ENCODE results near the gene CDS2. TPM values are rescaled to one million over a fixed set of nuclear protein-coding genes. Genes with fewer than 3 reads are reported as not detected.

Gene CDS2
- polyA plus RNA-seq, 1 donor from 2014 or later = 66.7 TPM

DNA sequence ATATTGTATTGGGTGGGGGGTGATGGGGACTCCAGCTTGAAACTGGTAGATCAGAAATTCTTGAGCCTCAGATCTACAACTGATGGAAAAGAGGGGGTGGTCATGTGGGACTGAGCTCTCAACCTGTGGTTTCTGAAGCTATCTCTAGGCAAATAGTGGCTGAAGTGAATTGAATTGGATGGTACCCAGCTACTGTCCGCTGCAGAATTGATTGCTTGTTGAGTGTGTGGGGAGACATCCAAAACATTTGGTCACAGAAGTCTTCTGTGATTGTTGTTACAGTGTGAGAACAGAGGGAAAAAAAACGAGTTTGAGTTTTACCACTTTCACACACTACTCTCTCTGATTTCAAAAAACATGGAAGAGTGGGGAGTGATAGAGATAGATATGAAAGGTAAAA lies 14.8 kb downstream of the CDS2 start:
- Histone ChIP-seq H3K79me2 (replicated peaks; ENCODE audit: insufficient read depth, low read length) (peaks cover 68% of the 10 kb centered on the region), H3K9me3 (ENCODE audit: low read length) (no peaks in the 10 kb centered on the region), H3K27ac (ENCODE audit: low read length) (no peak overlapping the region), H4K20me1 (ENCODE audit: insufficient read depth) (no peaks in the 10 kb centered on the region), H3K9ac (ENCODE audit: low read length) (no peak overlapping the region), H3K4me3 (ENCODE audit: low read length) (no peak overlapping the region), H3K9me2 (ENCODE audit: insufficient read depth, low read length) (no peaks in the 10 kb centered on the region), H2AFZ (ENCODE audit: low read depth, low read length) (no peak overlapping the region), H3F3A (ENCODE audit: insufficient read depth, low read length, poor library complexity, severe bottlenecking) (no peaks in the 10 kb centered on the region), H3K36me3 (ENCODE audit: insufficient read depth, low read length) (no peaks in the 10 kb centered on the region), H3K4me2 (ENCODE audit: low read length) (no peak overlapping the region), H3K27me3 (ENCODE audit: insufficient read depth, low read depth, low read length) (no peaks in the 10 kb centered on the region)
- TF ChIP-seq EP300 (conservative IDR thresholded peaks at IDR 0.05; ENCODE audit: poor library complexity, severe bottlenecking) = no peak
- TF ChIP-seq, protein P1, sequence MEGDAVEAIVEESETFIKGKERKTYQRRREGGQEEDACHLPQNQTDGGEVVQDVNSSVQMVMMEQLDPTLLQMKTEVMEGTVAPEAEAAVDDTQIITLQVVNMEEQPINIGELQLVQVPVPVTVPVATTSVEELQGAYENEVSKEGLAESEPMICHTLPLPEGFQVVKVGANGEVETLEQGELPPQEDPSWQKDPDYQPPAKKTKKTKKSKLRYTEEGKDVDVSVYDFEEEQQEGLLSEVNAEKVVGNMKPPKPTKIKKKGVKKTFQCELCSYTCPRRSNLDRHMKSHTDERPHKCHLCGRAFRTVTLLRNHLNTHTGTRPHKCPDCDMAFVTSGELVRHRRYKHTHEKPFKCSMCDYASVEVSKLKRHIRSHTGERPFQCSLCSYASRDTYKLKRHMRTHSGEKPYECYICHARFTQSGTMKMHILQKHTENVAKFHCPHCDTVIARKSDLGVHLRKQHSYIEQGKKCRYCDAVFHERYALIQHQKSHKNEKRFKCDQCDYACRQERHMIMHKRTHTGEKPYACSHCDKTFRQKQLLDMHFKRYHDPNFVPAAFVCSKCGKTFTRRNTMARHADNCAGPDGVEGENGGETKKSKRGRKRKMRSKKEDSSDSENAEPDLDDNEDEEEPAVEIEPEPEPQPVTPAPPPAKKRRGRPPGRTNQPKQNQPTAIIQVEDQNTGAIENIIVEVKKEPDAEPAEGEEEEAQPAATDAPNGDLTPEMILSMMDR (IDR thresholded peaks at IDR 0.05; ENCODE audit: poor library complexity, severe bottlenecking) = no peak
- no peak for TF ChIP-seq MXI1 (conservative IDR thresholded peaks at IDR 0.05; ENCODE audit: poor library complexity, severe bottlenecking)
- no peak for TF ChIP-seq TAF1 (IDR thresholded peaks at IDR 0.05; ENCODE audit: low read depth)
- no peak for TF ChIP-seq SMC3 (conservative IDR thresholded peaks at IDR 0.05; ENCODE audit: poor library complexity)
- no peak for TF ChIP-seq REST (IDR thresholded peaks at IDR 0.05; ENCODE audit: borderline replicate concordance)
- TF ChIP-seq EZH2 (IDR thresholded peaks at IDR 0.05; ENCODE audit: borderline replicate concordance, insufficient read depth, low read length, poor library complexity, severe bottlenecking) = no peak
- no peak for TF ChIP-seq RAD21 (conservative IDR thresholded peaks at IDR 0.05)
- TF ChIP-seq POLR2AphosphoS5 (IDR thresholded peaks at IDR 0.05) = no peak

DNA sequence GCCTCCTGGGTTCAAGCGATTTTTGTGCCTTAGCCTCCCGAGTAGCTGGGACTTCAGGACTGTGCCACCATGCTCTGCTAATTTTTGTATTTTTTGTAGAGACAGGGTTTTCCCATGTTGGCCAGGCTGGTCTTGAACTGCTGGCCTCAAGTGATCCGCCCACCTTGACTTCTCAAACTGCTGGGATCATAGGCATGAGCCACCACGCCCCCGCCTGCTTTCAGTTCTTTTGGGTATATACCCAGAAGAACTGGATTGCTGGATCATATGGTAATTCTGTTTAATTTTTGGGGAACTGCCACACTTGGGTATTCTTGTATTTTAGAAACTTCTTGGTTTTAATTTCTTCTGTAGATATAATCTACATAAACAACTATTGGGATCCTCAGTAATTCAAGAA lies 17.0 kb downstream of the CDS2 start:
- no peak overlapping the region for H3K27ac ChIP-seq (ENCODE audit: low read length)
- H3K79me2 ChIP-seq (replicated peaks; ENCODE audit: insufficient read depth, low read length) = peaks cover 72% of the 10 kb centered on the region
- H3F3A ChIP-seq (ENCODE audit: insufficient read depth, low read length, poor library complexity, severe bottlenecking) = no peaks in the 10 kb centered on the region
- H3K36me3 ChIP-seq (ENCODE audit: insufficient read depth, low read length) = no peaks in the 10 kb centered on the region
- H3K27me3 ChIP-seq (ENCODE audit: insufficient read depth, low read depth, low read length) = no peaks in the 10 kb centered on the region
- no peak overlapping the region for H3K4me2 ChIP-seq (ENCODE audit: low read length)
- no peaks in the 10 kb centered on the region for H3K9me3 ChIP-seq (ENCODE audit: low read length)
- H3K9me2 ChIP-seq (ENCODE audit: insufficient read depth, low read length) = no peaks in the 10 kb centered on the region
- H4K20me1 ChIP-seq (ENCODE audit: insufficient read depth) = no peaks in the 10 kb centered on the region
- no peak for TF ChIP-seq EZH2 (IDR thresholded peaks at IDR 0.05; ENCODE audit: borderline replicate concordance, insufficient read depth, low read length, poor library complexity, severe bottlenecking)
- no peak for TF ChIP-seq EP300 (conservative IDR thresholded peaks at IDR 0.05; ENCODE audit: poor library complexity, severe bottlenecking)
- H3K4me3 ChIP-seq (ENCODE audit: low read length) = no peak overlapping the region
- no peak overlapping the region for H2AFZ ChIP-seq (ENCODE audit: low read depth, low read length)
- H3K9ac ChIP-seq (ENCODE audit: low read length) = no peak overlapping the region
